HT-29 (cell line): ENCODE results near the gene ARHGDIB. TPM values are rescaled to one million over a fixed set of nuclear protein-coding genes. Genes with fewer than 3 reads are reported as not detected.
A peak's percentile ranks its signal among the peaks of the same experiment; 100 is the strongest.

Source experiments
- DNase-seq: peaks from one replicate; pipeline ENCODE4 v3.0.0-alpha.2; 2015; ENCODE audit warnings: low spot score
- total RNA-seq: library from RNA; depleted of rRNA; stranded (reverse); fragments of >200 nt; shearing (Covaris generic); gene quantifications from 2 replicates; pipeline ENCODE4 v1.2.3, GENCODE V29; 2014

Gene ARHGDIB
- total RNA-seq, 1 experiment from 2014 or later, result 46.1 TPM

GRCh38 chr12:14984036-14984435 lies 22.6 kb upstream of the ARHGDIB start:
- DNase-seq, result no peak

GRCh38 chr12:14982991-14983390 lies 21.6 kb upstream of the ARHGDIB start:
- DNase-seq, result no peak

GRCh38 chr12:14982562-14982961 lies 21.2 kb upstream of the ARHGDIB start:
- DNase-seq, result no peak

GRCh38 chr12:14981049-14981448 lies 19.6 kb upstream of the ARHGDIB start:
- DNase-seq, result no peak

GRCh38 chr12:14979468-14979867 lies 18.1 kb upstream of the ARHGDIB start:
- no peak for DNase-seq

- DNase-seq, result no peak
These were observed 15.3 kb upstream of the ARHGDIB start for GRCh38 chr12:14976658-14977057.

GRCh38 chr12:14975457-14975856 lies 14.1 kb upstream of the ARHGDIB start:
- DNase-seq, result no peak

GRCh38 chr12:14974633-14975032 lies 13.2 kb upstream of the ARHGDIB start:
- DNase-seq, result no peak

GRCh38 chr12:14972816-14973215 lies 11.4 kb upstream of the ARHGDIB start, which contains the start of gene PDE6H:
Gene PDE6H, plus strand, starts transcription at chr12:14973042. Its CDS starts 4,971 bp downstream, at chr12:14978013.
- no peak for DNase-seq

- no peak for DNase-seq
These were observed 9.1 kb upstream of the ARHGDIB start for GRCh38 chr12:14970473-14970872.

GRCh38 chr12:14968478-14968877 lies 7.1 kb upstream of the ARHGDIB start:
- DNase-seq, result no peak

GRCh38 chr12:14965221-14965620 lies 3.8 kb upstream of the ARHGDIB start:
- DNase-seq, result no peak

- DNase-seq, result no peak
These were observed 3.0 kb upstream of the ARHGDIB start for GRCh38 chr12:14964406-14964805.

GRCh38 chr12:14963520-14963919 lies 2.1 kb upstream of the ARHGDIB start:
- no peak for DNase-seq

- no peak for DNase-seq
These were observed 1.4 kb upstream of the ARHGDIB start for GRCh38 chr12:14962797-14963196.

- DNase-seq, result no peak
These were observed 745 bp upstream of the ARHGDIB start for GRCh38 chr12:14962153-14962539.

- peak; percentile 55 for DNase-seq
These were observed 594 bp downstream of the ARHGDIB start for GRCh38 chr12:14960548-14961465.

GRCh38 chr12:14959916-14960496 lies 1.4 kb downstream of the ARHGDIB start:
- DNase-seq, result no peak

- DNase-seq, result no peak
These were observed 1.9 kb downstream of the ARHGDIB start for GRCh38 chr12:14959463-14959862.

- DNase-seq, result no peak
These were observed 2.3 kb downstream of the ARHGDIB start for GRCh38 chr12:14959126-14959440.

GRCh38 chr12:14958361-14959125 lies 2.9 kb downstream of the ARHGDIB start:
- no peak for DNase-seq

- no peak for DNase-seq
These were observed 3.7 kb downstream of the ARHGDIB start for GRCh38 chr12:14957551-14958168.
